B cell (primary cell): ENCODE data around the gene KIF26B. TPM values are rescaled to one million over a fixed set of nuclear protein-coding genes. Genes with fewer than 3 reads are reported as not detected.

Experiments
- ATAC-seq: fragments of 200-7000 bp; cut with Tn5 transposase; one replicate; pipeline ENCODE4 v1.10.0; 2021; ENCODE audit warnings: low read depth, mild to moderate bottlenecking, moderate number of reproducible peaks, moderate library complexity
- CTCF ChIA-PET: fragments of 350-600 bp; sonication (Branson Sonifier 250); formaldehyde crosslinking; loops from one replicate; lab custom pipeline; 2021; ENCODE audit warnings: antibody characterized with exemption, inconsistent platforms; lab: Charles Lee
- POLR2A ChIA-PET: fragments of 350-600 bp; sonication (Branson Sonifier 250); formaldehyde crosslinking; loops from one replicate; lab custom pipeline; 2021; ENCODE audit warnings: antibody characterized with exemption; lab: Charles Lee
- DNase-seq: peaks from one replicate; pipeline ENCODE4 v3.0.0; 2013
- H2AFZ ChIP-seq: 2 replicates; pipeline ENCODE4 v1.6.1; 2012; ENCODE audit warnings: mild to moderate bottlenecking, low read depth, low read length; ENCODE audit not compliant: insufficient read depth, poor library complexity, severe bottlenecking
- H3K27ac ChIP-seq, 2 donors: 1 replicate in 1 of 2; 2 replicates in 1 of 2; pipeline ENCODE4 v1.5.1; 2012 to 2013; ENCODE audit warnings: low read length in 2 of 2, mild to moderate bottlenecking in 2 of 2, moderate library complexity in 1 of 2
- H3K27me3 ChIP-seq, 4 experiments: fragments of 200-600 bp in 1 of 4; sonication (generic) in 1 of 4; replicated peaks in 1 of 4; 1 replicate in 2 of 4; 2 replicates in 2 of 4; pipeline versions ENCODE4 v1.6.1 to v1.7.0; 2013 to 2016; ENCODE audit warnings: low read length in 3 of 4, mild to moderate bottlenecking in 2 of 4, mixed read lengths in 1 of 4, moderate library complexity in 1 of 4; ENCODE audit not compliant: insufficient read depth in 4 of 4, control insufficient read depth in 3 of 4; ENCODE audit errors: control extremely low read depth in 1 of 4
- H3K36me3 ChIP-seq, 2 experiments: replicated peaks in 1 of 2; 1 replicate in 1 of 2; 2 replicates in 1 of 2; pipeline versions ENCODE4 v1.6.1 to v1.7.1; 2013; ENCODE audit warnings: low read length in 1 of 2; ENCODE audit not compliant: insufficient read depth in 2 of 2, control insufficient read depth in 1 of 2; ENCODE audit errors: control extremely low read depth in 1 of 2, extremely low read depth in 1 of 2
- H3K4me1 ChIP-seq, 2 donors: fragments of 200-600 bp in 1 of 2; sonication (generic) in 1 of 2; 1 replicate in 1 of 2; 2 replicates in 1 of 2; pipeline versions ENCODE4 v1.5.1 to v1.6.1; 2013 to 2017; ENCODE audit warnings: low read length in 2 of 2; ENCODE audit not compliant: control insufficient read depth in 2 of 2, insufficient read depth in 2 of 2
- H3K4me2 ChIP-seq: replicated peaks from 2 replicates; pipeline ENCODE3; 2012; ENCODE audit warnings: mild to moderate bottlenecking, low read depth, low read length; ENCODE audit not compliant: poor library complexity, severe bottlenecking
- H3K4me3 ChIP-seq, 5 experiments: fragments of 200-600 bp in 1 of 5; sonication (generic) in 1 of 5; 1 replicate in 3 of 5; 2 replicates in 2 of 5; pipeline versions ENCODE4 v1.5.1 to v1.7.0; 2011 to 2016; ENCODE audit warnings: low read length in 4 of 5, mild to moderate bottlenecking in 4 of 5, low read depth in 2 of 5, control low read depth in 1 of 5, moderate library complexity in 1 of 5; ENCODE audit not compliant: insufficient read depth in 1 of 5; ENCODE audit errors: control extremely low read depth in 1 of 5, extremely low read depth in 1 of 5
- H3K79me2 ChIP-seq: fragments of 200-600 bp; sonication (generic); one replicate; pipeline ENCODE4 v1.6.0; 2016; ENCODE audit warnings: low read length; ENCODE audit not compliant: control insufficient read depth, insufficient read depth
- H3K9ac ChIP-seq: fragments of 200-600 bp; sonication (generic); 2 replicates; pipeline ENCODE4 v1.6.1; 2017; ENCODE audit warnings: mild to moderate bottlenecking, low read length, moderate library complexity
- H3K9me3 ChIP-seq, 3 donors: one replicate each; pipeline versions ENCODE4 v1.6.1 to v1.7.1; 2013; ENCODE audit warnings: low read length in 2 of 3; ENCODE audit not compliant: control insufficient read depth in 2 of 3, insufficient read depth in 1 of 3; ENCODE audit errors: control extremely low read depth in 1 of 3
- H4K20me1 ChIP-seq: 2 replicates; pipeline ENCODE4 v1.6.0; 2012; ENCODE audit warnings: mild to moderate bottlenecking, low read length; ENCODE audit not compliant: insufficient read depth, control insufficient read depth, poor library complexity, severe bottlenecking
- H3K27ac Mint-ChIP-seq: one replicate; pipeline ENCODE4 v1.8.0; 2021; ENCODE audit warnings: mixed read lengths
- H3K27me3 Mint-ChIP-seq: one replicate; pipeline ENCODE4 v1.8.0; 2021; ENCODE audit warnings: mixed read lengths
- H3K4me1 Mint-ChIP-seq: one replicate; pipeline ENCODE4 v1.8.0; 2021; ENCODE audit warnings: mixed read lengths
- H3K4me3 Mint-ChIP-seq: one replicate; pipeline ENCODE4 v1.8.0; 2021; ENCODE audit warnings: mixed read lengths
- H3K9me3 Mint-ChIP-seq: one replicate; pipeline ENCODE4 v1.8.0; 2022; ENCODE audit warnings: mixed read lengths; ENCODE audit not compliant: insufficient read depth
- CTCF ChIP-seq: fragments of 200-600 bp; IDR thresholded peaks from one replicate; pipeline ENCODE4 v1.8.0; 2022; ENCODE audit warnings: antibody characterized with exemption, mild to moderate bottlenecking
- EZH2 ChIP-seq: IDR thresholded peaks from 2 replicates; pipeline ENCODE4 v1.6.1; 2012; ENCODE audit warnings: borderline replicate concordance, low read depth, mild to moderate bottlenecking, moderate library complexity, low read length; ENCODE audit not compliant: insufficient read depth, poor library complexity, severe bottlenecking
- WGBS: methylation state at CpG from one replicate; pipeline ENCODE4 v1.1.5; 2013; ENCODE audit warnings: missing lambda C conversion rate; ENCODE audit not compliant: insufficient coverage; 5-methylcytosine and 5-hydroxymethylcytosine counted together
- intact Hi-C: fragments of 100-400 bp; cut with micrococcal nuclease; formaldehyde crosslinking; loops from one replicate; pipeline ENCODE4 v1.10.0; 2022
- polyA plus RNA-seq: library from polyadenylated mRNA; depleted of rRNA; stranded (reverse); fragments of >200 nt; gene quantifications from 2 replicates; pipeline ENCODE4 v1.2.3, GENCODE V29; 2012
- total RNA-seq, 2 donors: library from RNA; stranded (reverse); fragments of 120-200 nt in 1 of 2; gene quantifications; 1 replicate in 1 of 2; 2 replicates in 1 of 2; pipeline versions ENCODE4 v1.2.3 to v1.2.4, GENCODE V29; 2013 to 2022

Gene KIF26B
- total and polyA plus RNA-seq, 2 donors (not counting 1 experiment from before 2014, with no cell fraction given): 0.62 TPM; not detected in 1

GRCh38 chr1:245389873-245390272 lies 235.1 kb downstream of the KIF26B start:
- intact Hi-C loops: no loop called here
- no peak overlapping the region for H3K4me3 ChIP-seq
- Mint-ChIP-seq H3K4me1 (no peaks in the 10 kb centered on the region), H3K9me3 (peaks cover 3% of the 10 kb centered on the region), H3K27me3 (peaks cover 11% of the 10 kb centered on the region), H3K27ac (no peak overlapping the region), H3K4me3 (no peak overlapping the region)
- ChIA-PET POLR2A (no interaction called here), CTCF (no interaction called here)
- TF ChIP-seq EZH2: no peak
- no peak for TF ChIP-seq CTCF
- DNase-seq (no peak), ATAC-seq (no peak)
- H3K9me3 ChIP-seq: no peaks in the 10 kb centered on the region
- no peak overlapping the region for H3K4me2 ChIP-seq
- H3K4me1 ChIP-seq: no peaks in the 10 kb centered on the region
- no peak overlapping the region for H2AFZ ChIP-seq
- no peak overlapping the region for H3K9ac ChIP-seq
- peaks cover 0 to 3% (median 0%) of the 10 kb centered on the region in 4 experiments for H3K27me3 ChIP-seq
- WGBS: 100% methylated on average over 5 of the region's 7 CpGs
- H3K27ac ChIP-seq: no peak overlapping the region
- no peaks in the 10 kb centered on the region for H3K79me2 ChIP-seq
- H3K36me3 ChIP-seq: no peaks in the 10 kb centered on the region
- H4K20me1 ChIP-seq: no peaks in the 10 kb centered on the region

- no peaks in the 10 kb centered on the region for H3K4me1 ChIP-seq
- POLR2A ChIA-PET: no interaction called here
- intact Hi-C loops: no loop called here
- peaks cover 0 to 3% (median 0%) of the 10 kb centered on the region in 4 experiments for H3K27me3 ChIP-seq
- H3K9me3 ChIP-seq: no peaks in the 10 kb centered on the region
- DNase-seq: no peak
- H3K4me1 Mint-ChIP-seq: no peaks in the 10 kb centered on the region
- CTCF ChIA-PET: no interaction called here
- no peak for ATAC-seq
- no peak overlapping the region for H3K27ac ChIP-seq
- H3K9ac ChIP-seq: no peak overlapping the region
- H2AFZ ChIP-seq: no peak overlapping the region
- TF ChIP-seq EZH2 (no peak), CTCF (no peak)
- H3K4me3 Mint-ChIP-seq: no peak overlapping the region
- no peaks in the 10 kb centered on the region for H4K20me1 ChIP-seq
- WGBS: no CpG with 5 or more reads among the region's 1 CpG
- no peaks in the 10 kb centered on the region for H3K36me3 ChIP-seq
- H3K9me3 Mint-ChIP-seq: peaks cover 3% of the 10 kb centered on the region
- H3K4me2 ChIP-seq: no peak overlapping the region
- H3K27ac Mint-ChIP-seq: no peak overlapping the region
- no peaks in the 10 kb centered on the region for H3K79me2 ChIP-seq
- H3K4me3 ChIP-seq: no peak overlapping the region
- peaks cover 6% of the 10 kb centered on the region for H3K27me3 Mint-ChIP-seq
Observed at GRCh38 chr1:245390975-245391374, 236.2 kb downstream of the KIF26B start.
